HK-2 (cell line): Measurements from ENCODE around the gene KCNQ1.

Experiments
- DNase-seq: peaks from one replicate; pipeline ENCODE4 v3.0.0-alpha.2; 2018; ENCODE audit not compliant: unreplicated experiment

KCNQ1 gene

DNA sequence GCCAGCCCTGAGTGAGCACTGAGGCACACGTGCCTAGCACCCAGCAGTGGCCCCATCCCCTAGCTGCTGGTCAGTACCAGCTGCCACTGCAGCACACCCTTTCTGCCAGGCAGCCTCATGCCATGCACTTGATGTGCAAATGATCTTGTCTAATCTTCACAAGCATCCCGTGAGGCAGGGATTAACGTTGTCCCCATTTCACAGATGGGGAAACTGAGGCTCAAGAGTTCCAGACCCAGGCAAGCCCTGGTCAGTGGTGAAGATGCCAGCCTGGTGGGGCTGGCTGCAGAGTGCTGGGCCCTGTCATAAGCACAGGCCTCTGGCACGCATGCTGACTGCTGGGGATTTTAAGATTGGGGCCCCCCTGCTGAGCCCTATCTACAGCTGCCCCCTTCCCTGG is 449.1 kb downstream of the KCNQ1 start:
- DNase-seq, result no peak

DNA sequence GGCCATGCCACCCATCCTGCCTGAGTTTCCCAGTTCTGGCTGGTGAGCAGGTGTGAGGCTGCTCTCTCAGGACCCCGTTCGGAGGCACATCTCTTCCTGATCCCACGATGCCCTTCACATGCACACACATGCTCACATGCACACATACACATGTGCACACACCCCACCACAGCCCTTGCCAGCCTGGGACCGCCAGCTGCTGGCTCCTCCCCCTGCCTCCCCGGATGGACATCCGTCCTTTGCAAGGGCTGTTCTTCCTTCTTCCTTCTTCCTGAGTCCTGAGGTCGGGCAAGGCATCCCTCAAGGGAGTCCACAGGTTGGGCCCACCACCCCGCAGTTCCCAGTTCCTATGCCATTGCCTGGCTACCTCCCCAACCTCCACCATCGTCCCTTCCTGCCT is 451.2 kb downstream of the KCNQ1 start:
- DNase-seq, result no peak

DNA sequence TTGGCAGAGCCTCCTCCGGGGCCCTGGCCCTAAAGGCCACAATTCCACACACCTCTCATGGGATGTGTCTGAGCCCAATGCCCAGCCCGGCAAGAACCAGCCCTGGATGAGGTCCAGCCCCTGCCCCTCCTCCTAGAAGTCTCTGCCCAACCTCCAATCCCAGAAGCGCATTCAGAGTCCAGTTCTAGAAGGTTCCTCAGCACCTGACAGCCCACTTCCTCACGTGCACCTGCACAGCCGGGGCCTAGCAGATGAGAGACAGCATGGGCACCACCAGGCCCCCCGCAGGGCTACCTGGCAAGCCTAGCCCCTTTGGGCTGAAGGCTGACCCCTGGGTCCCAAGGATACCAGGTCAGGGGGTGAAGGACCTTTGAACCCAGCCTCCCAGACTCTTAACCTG is 452.2 kb downstream of the KCNQ1 start:
- DNase-seq, result no peak

DNA sequence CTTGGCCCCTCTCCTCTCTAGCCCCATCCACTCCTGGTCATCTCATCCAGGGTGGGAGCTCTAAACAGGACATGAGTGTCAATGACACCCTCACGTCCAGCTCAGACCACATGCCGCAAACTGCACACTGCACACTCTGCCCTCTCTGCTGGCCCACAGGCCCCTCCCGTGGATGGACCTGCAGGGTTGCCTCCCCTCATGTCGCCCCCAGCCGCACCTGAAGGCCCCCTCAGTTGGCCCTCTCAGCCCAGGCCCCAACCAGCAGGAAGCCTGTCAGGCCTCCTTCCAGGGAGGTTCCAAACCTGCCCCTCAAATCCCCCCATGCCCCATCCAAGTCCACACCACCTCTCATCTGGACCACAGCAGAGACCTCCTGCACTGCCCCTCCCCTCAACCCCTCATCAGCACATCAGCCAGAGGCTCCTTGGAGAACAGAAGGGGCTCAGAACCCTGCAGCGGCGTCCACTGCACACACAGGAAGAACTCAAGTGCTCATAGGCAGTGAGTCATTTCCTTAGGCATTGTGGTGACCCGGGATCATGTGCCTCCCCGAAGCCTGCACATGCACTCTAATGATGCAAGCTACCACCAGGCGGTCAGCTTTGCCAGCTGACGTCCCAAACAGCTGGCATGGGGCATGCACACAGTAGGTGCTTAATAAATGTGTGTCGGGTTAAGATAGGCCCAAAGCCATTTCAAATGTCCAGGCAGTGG is 453.7 kb downstream of the KCNQ1 start:
- DNase-seq, result peak; percentile 66
